GM18870 (cell line): ENCODE data around the gene SPDEF.

Source experiments
- ATAC-seq: cut with Tn5 transposase; IDR thresholded peaks from one replicate; pipeline ENCODE4 v1.9.1; 2021; ENCODE audit warnings: moderate library complexity; ENCODE audit not compliant: unreplicated experiment

The SPDEF gene

DNA sequence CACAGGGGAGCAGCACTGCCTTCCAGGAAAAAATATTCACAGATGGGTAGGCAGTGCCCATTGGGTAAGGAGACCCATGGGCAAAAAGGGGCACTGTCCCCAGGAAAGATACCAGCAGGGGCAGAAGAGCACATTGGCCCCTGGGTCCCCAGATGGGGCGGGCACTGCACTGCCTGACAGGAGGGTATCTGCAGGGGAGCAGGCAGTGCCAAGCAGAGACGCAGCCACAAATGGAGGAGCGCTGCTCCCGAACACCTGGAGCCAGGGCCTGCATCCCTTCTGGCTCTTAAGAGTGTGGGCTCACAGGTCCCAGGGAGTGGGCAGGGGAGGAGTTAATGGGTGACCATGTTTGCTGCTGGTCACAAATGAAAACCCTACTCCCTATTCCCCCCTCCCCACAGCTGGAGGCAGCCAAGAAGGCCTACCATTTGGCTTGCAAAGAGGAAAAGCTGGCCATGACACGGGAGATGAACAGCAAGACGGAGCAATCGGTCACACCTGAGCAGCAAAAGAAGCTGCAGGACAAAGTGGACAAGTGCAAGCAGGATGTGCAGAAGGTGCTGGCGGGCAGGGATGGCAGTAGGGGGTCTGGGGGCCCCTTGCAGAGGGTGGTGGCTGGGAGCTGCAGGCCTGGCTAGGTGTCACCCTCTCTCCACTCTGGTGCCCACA, 27.0 kb downstream of the SPDEF start:
- no peak for ATAC-seq

DNA sequence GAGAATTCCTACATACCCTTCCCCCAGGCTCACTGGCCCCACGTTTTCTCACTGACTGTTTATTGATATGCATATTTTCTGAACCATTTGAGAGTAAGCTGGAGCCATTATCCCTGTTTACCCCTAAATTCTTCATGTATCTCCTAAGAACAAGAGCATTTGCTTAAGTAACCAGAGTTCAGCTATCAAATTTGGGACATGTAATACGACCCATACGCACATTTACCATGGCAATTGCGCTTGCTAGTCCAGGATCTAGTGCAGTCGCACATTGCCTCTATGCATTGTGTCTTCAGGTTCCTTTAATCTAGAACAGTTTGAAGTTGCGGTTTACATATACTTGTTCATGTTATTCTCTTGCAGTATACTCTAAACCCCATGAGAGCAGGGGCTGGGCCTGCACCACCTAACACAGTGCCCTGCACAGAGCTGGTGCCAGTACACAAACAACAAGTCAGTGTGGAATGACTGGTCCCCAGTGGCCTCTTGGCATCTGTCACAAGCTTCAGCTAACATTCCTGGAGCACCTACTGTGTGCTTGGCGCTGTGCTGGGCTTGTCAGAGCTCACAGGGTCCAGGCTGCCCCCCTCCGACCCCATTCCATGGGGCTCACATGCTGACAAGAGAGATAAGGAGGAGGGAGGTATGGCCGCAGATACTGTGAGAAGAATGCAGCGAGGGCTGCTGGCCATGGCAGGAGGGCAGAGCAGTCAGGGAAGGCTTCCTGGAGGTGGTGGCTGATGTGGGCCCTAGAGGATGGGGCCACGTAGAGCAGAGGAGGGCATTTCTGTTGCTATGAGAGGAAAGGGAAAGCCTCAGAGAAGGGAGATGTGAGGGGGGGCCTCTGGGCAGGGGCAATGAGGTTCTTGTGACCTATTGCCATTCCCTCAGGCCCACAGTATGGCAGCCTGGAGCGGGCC, 28.1 kb downstream of the SPDEF start:
- ATAC-seq: no peak

DNA sequence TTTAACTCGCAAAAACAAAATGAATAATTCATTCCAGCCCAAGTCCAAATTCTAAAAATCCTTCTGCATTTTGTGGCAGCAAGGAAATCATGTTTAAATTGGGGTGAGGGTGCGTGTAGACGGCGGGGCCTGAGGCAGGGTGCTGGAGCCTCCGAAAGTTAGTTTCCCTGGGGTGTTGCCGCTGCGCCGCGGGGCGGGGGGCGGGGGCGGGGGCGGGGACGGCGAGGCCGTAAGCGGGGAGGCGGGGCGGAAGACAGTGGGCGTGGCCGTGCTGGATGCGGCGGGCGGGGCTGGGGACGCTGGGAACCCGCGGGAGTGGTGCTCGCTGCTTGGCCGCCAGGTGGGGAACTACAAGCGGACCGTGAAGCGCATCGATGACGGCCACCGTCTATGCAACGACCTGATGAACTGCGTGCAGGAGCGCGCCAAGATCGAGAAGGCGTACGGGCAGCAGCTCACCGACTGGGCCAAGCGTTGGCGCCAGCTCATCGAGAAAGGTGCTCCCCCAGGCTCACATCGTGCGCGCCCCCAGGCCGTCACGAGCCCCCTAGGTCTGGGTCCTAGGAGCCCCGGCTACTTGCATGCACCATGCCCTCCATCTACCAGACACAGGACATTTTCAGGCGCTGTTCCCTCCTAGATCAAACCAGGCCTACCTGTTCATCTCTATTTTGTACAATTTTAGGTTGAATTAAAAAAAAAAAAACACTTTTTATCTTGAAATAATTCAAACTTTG, 29.0 kb downstream of the SPDEF start:
- ATAC-seq: no peak

DNA sequence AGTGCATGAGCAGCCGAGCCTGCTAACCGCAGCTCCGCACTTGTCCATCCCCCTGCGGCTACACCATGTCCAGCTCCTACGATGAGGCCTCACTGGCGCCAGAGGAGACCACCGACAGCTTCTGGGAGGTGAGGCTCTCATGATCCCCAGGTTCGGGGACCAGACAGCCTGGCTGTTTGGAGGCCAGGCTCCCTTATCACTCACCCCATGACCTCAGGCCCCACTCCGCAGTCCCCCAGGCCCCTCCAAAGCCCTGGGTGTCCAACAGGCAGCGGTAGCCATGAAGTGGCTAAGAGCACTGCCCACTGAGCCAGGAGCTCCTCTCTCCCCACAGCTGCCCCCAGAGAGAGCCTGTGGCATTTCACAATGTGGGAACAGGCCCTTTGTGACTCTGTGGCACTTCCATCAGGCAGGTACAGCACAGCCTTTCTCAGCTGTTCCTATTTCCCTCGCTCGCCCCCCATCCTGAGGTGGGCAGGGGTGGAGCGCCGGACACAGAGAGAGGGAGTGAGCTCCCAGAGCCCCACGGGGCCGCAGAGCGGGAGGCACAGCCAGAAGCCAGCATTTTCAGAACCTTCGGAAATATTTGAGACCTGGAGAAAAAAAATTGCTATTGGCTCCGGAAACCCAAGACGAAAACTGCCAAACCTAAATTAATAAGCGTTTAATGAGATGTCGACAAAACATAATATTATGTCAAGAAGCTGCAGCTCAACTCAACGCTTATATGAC, 29.7 kb downstream of the SPDEF start:
- ATAC-seq: no peak

DNA sequence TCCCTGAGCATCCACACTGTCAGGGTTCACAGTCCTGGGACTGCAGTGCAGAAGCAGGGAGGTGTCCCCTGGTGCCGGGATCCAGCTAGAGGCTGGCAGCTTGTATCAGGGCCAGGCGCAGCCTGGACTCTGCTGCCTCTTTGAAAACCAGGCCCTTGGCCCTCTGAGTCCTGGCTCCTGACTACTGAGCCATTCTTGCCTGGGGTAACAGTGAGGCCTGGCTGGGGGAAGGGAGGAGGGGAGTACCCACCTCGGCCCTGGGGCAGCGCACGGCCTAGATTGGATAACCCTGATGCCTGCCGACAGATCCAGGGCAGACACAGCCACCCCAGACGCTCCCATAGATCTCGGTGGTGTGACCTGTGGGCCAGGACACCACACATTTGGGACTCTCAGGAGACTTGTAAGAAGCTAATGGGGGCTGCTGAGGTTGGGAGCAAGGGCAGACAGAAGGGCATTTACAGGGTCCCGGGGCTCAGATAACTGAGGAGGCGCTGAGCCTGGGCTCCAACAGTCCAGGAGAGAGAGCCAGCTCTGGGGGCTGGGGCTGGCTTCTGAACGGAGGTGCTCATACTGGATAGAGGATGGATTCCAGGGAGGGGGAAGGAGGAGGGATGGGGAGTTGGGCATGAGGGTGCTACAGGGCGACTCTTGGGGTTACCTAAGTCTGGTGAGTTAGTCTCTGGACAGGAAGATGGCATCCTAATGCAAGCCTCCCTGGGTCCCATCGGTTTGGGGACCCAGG, 30.5 kb downstream of the SPDEF start:
- ATAC-seq: no peak

DNA sequence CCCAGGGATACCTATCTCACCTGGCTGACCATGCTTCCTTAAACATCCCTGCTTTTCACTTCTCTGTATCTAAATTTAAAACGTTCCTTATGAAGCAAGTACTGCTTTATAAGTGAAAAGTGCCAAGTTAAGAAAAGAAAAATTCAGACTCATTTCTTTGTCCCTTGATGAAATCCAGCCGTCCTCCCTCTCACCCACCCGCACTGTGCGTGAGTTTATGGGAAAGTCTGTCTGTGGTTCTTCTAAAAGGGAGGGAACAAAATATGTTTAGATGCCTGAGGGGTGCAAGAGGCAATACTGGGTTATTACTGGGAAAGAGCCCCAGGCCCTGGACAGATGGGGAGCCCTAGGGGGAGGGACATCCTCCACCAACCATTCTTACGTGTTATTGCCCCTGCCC, 31.2 kb downstream of the SPDEF start:
- ATAC-seq: no peak

DNA sequence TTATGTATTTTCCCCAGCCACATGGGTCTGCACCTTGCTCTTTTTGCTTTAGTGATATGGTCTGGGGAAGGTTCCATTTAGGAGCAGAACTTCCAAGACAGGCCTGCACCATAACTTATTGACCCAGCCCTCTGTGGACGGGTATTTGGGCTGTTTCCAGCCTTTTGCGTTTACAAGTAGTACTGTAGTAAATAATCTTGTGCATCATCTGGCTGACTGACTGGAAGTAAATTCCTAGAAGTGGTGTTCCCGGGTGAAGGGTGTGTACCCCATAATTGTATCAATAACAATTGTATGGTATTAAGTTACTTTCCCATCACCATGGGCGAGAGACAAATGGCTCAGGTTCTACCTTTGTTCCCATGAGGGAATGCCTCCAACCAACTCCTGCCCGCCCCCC, 31.6 kb downstream of the SPDEF start:
- no peak for ATAC-seq

GRCh38 chr6:34523441-34524206, 32.5 kb downstream of the SPDEF start:
- ATAC-seq: no peak

DNA sequence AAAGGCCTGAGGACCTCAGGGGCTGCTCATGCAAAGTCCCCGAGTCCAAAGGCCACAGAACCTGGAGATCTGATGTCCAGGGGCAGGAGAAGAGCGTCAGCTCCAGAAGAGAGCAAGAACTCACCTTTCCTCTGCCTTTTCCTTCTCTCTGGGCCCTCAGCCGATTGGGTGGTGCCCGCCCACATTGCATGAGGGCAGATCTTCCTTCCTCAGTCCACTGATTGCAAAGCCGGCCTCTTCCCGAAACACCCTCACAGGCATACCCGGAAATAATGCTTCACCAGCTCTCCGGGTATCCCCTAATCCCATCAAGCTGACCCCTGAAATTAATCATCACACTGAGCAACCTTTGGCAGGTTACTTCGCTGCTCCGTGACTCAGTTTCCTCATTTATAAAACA, 33.4 kb downstream of the SPDEF start:
- no peak for ATAC-seq

GRCh38 chr6:34521463-34522285, 34.5 kb downstream of the SPDEF start:
- no peak for ATAC-seq

- no peak for ATAC-seq
Measured at GRCh38 chr6:34520645-34521462, 35.3 kb downstream of the SPDEF start.

DNA sequence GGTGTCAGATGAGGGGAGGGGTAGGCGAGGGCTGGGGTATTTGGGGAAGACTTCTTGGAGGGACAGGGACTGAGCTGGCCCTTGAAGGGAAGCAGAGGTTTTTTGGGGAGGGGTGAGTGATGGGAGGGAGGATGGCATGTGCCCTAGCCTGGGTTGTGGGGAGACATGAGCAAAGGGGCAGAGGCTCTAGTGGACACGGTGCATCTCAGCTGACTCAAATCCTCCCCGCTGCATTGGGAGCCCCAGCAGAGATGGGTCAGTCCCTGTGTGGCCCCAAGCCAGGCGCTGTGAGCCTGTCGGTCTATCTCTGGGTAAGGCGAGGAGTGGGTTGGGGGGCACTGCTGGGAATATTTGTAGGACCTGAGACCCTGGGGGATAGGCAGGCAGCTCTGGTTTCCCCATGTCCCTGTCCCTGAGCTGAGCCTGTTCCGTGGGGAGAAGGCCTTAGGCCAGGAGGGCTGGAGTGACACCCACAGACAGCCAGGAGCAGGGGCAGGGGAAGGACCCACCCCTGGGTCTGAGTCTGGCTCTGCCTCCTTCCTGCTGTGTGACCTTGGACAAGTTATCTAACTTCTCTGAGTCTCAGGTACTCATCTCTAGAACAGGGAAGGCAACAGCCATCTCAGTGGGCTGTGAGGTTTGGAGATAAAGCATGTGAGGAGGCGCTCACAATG, 36.0 kb downstream of the SPDEF start:
- ATAC-seq: no peak

DNA sequence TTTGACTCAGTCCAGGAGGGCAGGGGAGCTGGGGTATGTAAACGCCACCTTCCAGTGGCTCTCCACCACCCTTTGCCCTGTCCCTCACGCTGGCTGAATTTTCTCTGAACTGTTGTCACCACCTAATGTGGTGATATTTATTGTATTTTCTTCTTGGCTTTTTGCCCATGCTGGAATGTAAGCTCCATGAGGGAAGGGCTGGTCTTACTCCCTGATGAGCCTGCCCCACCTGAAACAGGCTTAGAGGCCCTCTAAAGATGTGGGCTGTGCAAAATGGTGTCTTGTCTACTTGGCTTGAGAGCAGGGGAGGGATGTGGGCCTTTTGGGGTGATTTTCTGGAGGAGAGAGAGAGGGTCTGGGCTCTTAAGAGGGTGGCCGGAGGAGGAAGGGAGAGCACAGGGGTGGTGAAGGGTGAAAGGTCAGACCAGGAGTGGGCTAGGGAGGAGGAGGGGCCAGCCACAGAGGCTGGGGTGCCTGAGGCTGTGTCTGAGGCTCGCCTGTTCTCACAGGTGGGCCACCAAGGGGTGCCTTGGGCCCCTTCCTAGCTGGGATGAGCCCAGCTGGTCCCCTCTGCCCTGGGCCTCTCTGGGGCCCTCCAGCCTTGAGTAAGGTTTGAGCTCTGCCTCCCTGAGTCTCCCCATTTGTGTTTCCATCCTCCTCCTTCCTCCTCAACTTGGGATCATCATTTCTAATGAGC, 37.3 kb downstream of the SPDEF start:
- no peak for ATAC-seq

- ATAC-seq: no peak
Measured at GRCh38 chr6:34517966-34518365, 38.2 kb downstream of the SPDEF start.

GRCh38 chr6:34517461-34517881, 38.7 kb downstream of the SPDEF start:
- ATAC-seq: no peak
